ENCODE data around the gene TSPAN10.
"Not testable (repeated sequence)": the region's sequence is repeated elsewhere in the genome, so short reads cannot be mapped to it uniquely, and the experiment has no call there.

The TSPAN10 gene

DNA sequence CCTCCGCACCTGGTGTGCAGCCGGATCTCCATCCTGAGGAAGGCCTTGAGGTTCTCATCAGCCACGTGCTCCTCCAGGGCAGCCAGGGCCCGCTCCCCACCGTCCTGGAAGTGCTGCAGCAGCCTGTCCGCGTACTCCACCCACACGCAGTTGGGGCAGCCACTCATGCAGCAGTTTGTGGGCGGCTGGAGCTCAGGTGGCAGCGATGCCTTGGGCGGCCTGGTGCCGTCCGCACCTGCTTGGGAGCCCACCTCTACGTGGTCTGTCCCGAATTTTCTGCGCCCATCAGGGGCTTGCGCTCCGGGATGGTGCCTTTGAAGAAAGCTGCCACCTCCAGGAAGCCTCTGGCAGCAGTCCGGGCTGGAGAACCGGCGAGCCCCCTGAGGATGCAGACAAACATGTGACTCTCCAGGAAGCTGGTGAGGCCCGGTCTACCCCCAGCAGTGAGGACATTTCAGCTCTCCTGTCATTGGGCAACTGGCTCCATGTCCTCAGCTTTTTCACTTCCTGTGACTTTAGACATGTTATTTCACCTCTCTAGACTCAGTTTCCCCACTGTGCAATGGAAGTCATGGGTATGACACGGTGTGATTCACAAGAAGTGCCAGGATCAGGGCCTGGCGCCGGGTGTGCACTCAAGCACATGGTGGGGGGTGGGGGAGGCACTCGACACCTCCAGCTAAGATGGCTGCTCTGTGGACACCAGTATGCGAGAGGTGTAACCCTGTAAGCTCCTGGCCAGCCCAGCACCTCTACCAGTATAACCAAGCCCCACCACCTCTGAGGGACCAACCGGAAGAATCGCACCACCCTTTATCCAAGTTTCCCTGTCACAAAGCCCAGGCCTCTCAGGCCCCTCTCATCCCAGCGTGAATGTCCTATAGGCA is 28.5 kb downstream of the TSPAN10 start:
- DNase-seq, result no peak

- no peak for DNase-seq
These were observed 29.0 kb downstream of the TSPAN10 start for GRCh38 chr17:81666092-81666341.

DNA sequence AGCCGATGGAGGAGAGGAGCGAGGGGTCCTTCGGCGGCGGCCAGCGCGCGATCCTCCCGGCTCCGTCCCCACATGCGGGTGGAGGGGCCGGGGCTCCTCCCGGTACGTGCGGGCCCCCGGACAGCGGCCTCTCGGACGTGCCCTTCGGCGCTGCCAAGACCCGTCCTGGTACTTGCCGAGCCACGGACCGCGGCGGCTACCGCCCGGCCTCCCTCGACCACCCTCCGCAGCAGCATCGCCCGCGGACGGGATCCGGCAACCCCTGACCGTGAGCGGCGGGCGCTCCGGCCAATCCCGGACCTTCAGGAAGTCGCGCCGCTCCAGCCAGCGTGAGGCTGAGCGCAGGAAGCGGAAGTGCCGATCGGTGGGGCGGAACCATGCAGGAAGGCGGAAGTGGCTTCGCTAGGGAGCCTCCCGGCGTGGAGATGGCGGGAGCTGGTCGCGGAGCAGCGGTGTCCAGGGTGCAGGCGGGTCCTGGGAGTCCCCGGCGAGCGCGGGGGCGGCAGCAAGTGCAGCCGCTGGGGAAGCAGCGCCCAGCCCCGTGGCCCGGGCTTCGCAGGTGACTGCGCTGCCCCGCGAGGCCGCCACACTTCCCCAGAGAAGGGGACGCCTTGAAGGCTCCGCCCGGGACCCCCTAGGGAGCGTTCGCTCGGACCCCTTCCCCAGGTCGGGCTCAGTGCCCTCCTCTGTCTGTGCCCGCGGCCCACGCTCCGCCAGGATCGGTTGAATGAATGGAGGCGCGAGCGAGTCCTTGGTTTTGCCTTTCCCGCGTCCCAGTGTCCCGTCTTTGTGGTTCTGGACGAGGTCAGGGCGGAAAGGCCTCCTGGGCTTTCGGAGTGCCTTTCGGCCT is 29.6 kb downstream of the TSPAN10 start, which contains the start of the genes CCDC137 and OXLD1:
Gene CCDC137 (plus strand): TSS at position 396 of the 850 bp plus-strand sequence. CDS start 30 bp downstream, at position 426.
Gene OXLD1 (minus strand): TSS at position 264 of the 850 bp plus-strand sequence. CDS start 28 bp downstream, at position 236.
- no peak for DNase-seq

- no peak for DNase-seq
These were observed 30.8 kb downstream of the TSPAN10 start for GRCh38 chr17:81667754-81668153.

DNA sequence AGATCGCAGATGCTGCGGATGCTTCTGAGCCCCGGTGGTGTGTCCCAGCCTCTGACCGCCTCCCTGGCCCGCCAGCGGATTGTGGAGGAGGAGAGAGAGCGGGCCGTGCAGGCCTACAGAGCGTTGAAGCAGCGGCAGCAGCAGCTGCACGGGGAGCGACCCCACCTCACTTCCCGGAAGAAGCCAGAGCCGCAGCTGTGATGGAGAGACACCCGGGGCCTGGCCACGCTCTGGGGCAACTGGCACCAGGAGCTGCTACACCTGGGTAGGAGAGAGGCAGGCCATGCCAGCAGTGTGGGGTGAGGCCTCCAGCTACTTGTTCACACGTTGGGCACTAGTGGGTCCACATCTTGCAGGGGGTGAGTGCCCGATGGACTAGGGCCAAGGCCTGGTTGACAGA is 35.5 kb downstream of the TSPAN10 start:
- no peak for DNase-seq

GRCh38 chr17:81672954-81673353 is 36.0 kb downstream of the TSPAN10 start:
- DNase-seq, result no peak

DNA sequence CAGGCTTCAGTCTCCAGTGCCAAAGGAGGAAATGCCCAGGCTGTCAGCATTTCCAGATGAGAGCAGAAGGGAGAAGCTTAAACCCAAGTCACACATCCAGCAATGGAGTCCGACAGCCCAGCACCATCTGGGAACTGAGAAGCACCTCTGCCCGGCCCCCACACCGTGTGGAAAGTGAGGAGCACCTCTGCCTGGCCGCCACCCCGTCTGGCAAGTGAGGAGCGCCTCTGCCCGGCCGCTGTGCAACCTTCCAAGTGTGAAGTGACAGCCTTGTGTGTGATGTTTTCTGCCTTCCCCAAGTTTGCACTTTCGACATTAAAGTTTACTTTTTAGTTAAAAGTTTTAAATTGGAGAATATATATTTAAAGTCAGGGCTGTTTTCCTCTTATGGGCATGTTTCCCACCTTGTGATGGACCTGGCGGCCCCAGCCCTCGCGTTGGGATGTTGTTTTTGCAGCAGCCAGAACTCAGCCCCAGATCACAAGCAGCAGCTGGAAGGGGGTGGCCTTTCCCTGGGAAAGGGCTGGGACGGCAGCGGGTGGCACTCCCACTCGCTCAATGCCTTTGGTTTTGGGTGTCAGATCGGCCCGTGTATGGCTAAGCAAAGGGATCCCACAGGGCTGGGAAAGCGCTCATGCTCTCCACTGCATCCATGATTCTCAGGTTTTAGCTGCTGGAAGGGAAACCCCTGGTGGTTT is 36.7 kb downstream of the TSPAN10 start:
- DNase-seq, result no peak

DNA sequence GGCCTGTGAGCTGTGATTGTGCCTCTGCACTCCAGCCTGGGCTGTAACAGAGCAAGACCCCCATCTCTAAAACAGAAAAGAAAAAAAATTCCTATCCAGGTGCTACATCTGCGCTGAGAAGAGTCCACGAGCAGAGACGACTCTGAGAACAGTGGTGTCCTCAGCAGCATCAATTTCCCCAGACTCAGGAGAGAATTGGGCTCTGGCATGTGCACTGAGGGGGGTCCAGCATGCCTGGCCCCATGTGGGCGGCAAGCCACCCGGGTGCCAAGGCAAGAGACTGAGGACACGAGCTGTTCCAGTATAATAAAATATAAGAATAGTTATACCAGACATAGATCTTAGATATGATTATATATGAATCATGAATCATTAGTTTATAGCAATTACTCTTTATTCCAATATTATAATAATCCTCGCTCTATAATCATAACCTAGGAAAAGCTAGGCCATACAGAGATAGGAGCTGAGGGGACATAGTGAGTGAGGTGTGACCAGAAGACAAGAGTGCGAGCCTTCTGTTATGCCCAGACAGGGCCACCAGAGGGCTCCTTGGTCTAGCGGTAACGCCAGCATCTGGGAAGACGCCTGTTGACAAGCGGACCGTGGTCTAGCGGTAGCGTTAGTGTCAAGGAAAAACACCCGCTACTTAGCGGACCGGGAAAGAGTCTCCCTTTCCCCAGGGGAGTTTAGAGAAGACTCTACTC is 38.7 kb downstream of the TSPAN10 start:
- DNase-seq, result not testable (repeated sequence)

DNA sequence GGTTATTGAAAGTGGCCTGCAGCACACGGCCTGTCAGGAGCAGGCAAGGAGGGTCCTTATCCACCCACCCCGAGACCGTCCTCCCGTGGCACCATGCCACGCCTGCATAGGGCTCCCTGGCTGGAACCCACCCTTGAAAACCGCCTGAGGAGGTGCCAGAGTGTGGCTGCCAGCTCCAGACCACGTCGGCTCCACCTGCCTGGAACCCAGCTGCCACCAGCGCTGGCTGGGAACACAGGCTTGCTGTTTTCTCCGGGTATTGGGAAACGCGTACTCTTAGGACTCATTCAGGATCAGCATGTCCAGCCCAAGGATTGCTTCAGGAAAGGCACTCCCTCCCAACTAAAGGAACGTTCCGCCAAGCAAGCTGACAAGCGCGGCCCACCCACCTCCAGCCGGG is 39.9 kb downstream of the TSPAN10 start:
- DNase-seq, result no peak

DNA sequence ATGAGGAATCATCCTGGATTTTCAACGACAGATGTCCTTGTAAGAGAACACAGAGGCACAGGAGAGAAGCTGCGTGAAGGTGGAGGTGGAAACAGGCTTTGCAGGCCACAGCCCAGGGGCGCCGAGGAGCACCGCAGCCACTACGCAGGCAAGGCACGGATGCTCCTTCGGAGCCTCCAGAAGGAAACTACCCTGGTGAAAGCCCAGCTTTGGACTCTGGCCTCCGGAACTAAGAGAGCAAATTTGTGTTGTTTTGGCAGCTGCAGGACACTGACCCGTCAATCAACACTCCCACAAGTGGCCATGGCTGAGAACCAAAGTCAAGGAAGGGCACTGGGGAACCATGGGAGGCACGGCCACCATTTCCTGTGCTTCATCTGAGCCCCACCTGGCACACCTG is 43.2 kb downstream of the TSPAN10 start:
- no peak for DNase-seq

DNA sequence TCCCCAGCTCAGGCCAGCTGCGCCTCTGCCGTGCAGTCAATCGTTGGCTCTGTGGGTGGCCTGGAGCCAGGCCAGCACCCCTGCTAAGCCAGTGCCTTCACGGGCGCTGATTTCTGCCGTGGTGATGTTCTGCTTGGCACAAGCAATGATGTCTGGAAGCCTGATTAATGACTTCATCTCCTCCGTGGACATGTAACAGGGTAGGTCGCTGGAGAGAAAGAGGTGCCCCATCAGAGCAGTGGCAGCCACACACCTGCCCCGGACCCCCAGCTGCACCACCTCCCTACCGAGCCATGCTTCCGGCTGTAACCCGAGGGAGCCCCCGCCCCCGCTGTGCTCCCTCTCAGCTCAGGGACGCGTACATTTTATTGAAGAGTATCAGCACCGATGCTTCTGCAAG is 44.7 kb downstream of the TSPAN10 start:
- DNase-seq, result no peak

DNA sequence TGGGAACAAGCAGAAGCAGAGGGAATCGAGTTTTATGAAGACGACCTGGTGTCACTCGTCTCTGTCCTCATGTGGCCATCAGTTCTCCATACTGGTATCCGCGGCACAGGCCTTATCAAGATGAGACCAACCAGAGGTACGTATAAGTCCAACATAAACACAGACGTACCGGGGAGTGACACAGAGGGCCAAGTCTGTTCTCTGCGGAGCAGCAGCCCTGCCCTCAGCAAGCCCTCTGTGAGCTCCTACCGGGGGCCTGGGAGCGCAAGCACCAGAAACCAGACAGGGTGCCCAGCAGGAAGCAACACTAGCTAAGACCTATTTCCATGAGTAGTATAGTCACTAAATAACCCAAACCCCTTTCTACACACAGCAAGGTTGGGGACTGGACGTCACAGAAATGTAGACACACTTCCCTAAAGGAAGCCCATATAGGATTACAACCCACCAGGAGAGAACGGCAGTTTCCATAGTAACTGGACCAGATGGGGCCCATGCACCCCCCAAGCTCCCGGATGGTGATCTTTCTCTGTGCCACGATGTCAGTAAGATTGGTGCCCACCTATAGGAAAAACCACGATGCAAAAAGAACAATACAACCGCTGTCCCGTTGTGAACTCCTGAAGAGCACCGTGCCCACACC is 45.7 kb downstream of the TSPAN10 start:
- DNase-seq, result no peak

GRCh38 chr17:81683208-81683583 is 46.2 kb downstream of the TSPAN10 start:
- DNase-seq, result no peak

DNA sequence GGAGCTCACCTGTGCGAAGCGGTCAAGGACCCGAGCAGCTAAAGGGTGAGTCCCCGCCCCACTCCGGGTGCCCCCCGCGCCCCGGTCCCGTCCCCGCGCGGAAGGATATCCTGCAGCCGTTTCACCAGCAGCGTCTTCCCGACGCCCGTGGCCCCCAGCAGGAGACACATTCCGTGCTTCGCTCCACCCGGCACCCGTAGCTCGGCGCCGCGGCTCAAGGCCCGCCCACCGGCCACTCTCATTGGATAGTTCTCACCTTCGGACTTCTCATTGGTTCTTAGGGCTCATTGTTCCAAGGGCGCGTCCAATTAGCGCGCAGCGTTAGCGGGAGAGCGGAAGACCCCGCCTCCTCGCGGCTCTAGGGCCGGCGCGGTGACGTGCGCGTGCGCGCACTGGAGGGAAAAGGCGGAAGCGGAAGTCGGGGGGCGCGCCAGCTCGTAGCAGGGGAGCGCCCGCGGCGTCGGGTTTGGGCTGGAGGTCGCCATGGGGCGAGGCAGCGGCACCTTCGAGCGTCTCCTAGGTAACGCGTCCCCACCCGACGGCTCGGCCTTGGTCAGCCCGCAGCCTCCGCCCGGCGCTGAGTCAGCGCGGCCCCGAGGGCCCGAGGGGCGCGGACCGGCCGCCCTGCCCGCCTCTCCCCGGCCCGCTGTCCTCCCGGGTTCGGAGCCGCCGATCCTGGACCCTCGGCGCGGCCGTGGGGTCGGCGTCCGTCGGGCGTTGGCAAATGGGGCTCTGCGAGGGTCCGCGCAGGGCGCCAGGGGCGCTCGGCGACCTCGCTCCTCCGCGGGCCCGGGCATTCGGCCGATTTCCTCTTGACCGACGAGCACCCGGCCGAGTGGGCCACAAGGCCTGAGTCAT is 46.8 kb downstream of the TSPAN10 start, which contains the start of the genes ARL16 and HGS:
Gene ARL16 (minus strand): TSS at position 214 of the 858 bp plus-strand sequence. CDS start 44 bp downstream, at position 170.
Gene HGS (plus strand): TSS at position 428 of the 858 bp plus-strand sequence. CDS start 56 bp downstream, at position 484.
- peak; percentile 84 for DNase-seq

- no peak for DNase-seq
These were observed 47.5 kb downstream of the TSPAN10 start for GRCh38 chr17:81684442-81684911.

- no peak for DNase-seq
These were observed 48.1 kb downstream of the TSPAN10 start for GRCh38 chr17:81685108-81685507.

- no peak for DNase-seq
These were observed 49.6 kb downstream of the TSPAN10 start for GRCh38 chr17:81686614-81687013.

DNA sequence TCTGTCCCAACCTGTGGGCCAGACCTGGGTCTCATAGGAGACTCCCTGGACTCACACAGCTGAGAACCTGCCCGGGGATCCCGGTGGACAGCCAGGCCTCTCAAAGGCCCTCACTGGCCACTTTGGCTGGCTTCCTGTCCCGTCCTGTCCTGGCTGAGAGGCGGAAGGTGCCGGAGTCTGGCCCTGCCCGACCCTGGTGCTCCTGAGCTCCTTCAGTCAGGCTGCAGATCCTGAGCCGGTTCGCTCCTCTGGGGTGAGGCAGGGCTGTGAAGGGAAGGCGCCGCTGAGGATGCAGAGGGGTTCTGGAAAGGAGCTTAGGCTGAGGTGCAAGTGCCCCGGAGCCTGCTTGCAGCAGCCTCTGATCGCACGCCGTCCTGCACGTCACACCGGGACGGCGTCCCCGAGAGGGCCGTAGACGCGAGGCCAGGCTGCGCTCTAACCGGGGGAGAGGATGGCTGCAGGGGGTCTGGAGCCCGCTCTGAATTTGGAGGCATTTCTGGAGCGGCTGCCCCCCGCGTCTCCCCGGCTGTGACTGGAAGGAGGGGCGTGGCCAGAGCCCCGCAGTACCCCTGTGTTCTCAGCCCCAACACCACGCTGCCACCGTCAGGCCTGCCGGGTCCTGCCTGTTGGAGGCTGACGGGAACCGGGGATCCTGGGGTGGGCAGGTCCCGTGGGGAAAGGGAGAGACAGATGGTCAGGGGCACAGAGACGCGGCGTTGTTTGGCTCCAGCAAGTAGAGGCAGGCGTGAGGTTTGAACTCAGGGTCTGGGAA is 51.0 kb downstream of the TSPAN10 start:
- no peak for DNase-seq

DNA sequence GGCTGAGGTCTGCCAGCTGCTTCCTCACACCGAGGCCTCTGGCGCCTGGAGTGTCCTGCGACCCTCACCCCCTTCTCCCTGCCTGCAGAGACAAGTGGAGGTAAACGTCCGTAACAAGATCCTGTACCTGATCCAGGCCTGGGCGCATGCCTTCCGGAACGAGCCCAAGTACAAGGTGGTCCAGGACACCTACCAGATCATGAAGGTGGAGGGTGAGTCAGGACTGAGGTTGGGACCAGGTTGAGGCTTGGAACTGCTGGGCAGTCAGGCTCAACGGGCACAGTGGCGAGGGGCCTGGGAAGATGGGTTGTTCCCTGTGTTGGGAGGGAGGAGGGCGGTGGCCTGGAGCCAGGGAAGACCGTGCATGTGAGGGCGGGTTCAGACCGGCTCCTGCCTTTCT is 51.6 kb downstream of the TSPAN10 start:
- no peak for DNase-seq

DNA sequence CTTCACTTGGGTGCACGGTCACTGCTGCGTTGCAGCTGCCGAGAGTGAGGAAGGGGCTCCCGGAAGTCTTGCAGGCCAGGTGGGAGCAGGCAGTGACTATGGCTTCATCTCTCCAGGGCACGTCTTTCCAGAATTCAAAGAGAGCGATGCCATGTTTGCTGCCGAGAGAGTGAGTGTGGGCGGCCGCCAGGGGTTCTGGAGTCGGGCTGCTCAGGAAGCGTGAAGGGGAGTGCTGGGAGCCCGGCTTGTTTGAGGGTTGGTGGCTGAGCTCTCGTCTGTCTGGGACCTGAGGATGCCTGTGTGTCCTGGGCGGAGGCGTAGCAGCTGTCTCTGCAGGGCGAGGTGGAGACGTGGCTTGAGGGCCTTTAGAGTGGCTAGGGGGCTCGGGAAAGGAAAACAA is 53.1 kb downstream of the TSPAN10 start:
- no peak for DNase-seq

All from cortex of kidney (tissue), 1 donor.